Measurements from ENCODE around the gene NUAK1.
"Not testable (repeated sequence)": the region's sequence is repeated elsewhere in the genome, so short reads cannot be mapped to it uniquely, and the experiment has no call there.

The NUAK1 gene

DNA sequence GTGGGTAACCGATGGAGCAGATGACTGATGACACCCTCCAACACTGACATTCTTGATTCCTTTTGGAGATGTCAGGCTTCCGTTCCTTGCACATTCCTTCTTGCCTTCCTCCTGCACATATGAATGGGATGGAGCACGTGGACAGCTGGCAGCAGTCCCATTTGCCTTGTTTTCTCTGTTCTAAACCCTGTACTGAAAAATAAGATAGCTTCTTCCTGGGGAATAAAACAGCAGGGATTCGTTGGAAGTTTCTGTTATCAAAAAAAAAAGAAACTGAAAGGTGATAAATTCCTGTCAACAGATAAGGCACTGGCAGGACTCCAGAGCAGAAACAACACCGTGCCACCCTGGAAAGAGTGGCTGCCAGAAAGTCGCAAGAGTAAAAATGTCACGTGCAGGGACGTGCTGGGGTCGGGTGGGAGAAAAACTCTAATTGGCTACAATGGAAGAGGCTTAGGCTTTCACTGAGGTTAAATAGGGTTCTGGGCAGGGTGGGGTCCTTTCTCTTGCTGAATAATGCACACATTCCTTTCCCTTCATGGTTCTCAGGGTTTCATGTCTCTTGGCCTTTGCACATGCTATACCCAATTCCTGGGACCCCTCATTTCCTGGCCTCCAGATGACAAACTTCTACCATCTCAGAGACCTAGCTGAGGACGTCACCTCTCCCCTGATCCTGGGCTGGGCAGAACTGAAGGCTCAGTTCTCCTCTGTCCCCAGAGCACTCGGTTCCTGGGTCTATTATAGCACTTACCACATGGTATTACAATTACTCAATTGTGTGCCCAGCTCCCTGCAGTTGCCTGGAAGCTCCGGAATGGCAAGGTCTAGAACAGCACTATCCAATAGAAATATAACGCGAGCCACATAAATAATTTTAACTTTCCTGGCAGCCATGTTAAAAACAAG, 7.0 kb upstream of the NUAK1 start:
- no peak for DNase-seq

GRCh38 chr12:106144847-106145246, 6.1 kb upstream of the NUAK1 start:
- no peak for DNase-seq

- no peak for DNase-seq
Observed at GRCh38 chr12:106142591-106143261, 4.0 kb upstream of the NUAK1 start.

- DNase-seq = not testable (repeated sequence)
Observed at GRCh38 chr12:106141920-106142319, 3.2 kb upstream of the NUAK1 start.

- no peak for DNase-seq
Observed at GRCh38 chr12:106141452-106141851, 2.7 kb upstream of the NUAK1 start.

DNA sequence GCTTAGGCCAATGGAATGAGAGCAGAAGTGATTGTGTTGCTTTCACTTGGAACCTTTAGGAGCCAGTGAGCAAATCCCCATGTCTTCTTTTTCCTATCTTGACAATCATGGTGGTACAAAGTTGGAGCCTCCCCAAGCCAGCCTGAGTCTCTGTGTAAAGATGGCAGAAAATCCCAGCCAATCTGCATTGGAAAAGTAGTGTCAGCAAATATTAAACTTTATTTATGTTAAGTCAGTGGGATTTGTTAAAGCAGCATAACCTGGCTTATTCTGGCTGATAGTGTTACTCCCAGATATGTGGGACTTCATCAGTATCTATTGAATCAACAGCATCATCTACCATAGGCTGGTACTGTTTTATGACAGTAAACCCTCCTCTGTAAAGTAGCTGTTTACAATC, 2.2 kb upstream of the NUAK1 start:
- no peak for DNase-seq

DNA sequence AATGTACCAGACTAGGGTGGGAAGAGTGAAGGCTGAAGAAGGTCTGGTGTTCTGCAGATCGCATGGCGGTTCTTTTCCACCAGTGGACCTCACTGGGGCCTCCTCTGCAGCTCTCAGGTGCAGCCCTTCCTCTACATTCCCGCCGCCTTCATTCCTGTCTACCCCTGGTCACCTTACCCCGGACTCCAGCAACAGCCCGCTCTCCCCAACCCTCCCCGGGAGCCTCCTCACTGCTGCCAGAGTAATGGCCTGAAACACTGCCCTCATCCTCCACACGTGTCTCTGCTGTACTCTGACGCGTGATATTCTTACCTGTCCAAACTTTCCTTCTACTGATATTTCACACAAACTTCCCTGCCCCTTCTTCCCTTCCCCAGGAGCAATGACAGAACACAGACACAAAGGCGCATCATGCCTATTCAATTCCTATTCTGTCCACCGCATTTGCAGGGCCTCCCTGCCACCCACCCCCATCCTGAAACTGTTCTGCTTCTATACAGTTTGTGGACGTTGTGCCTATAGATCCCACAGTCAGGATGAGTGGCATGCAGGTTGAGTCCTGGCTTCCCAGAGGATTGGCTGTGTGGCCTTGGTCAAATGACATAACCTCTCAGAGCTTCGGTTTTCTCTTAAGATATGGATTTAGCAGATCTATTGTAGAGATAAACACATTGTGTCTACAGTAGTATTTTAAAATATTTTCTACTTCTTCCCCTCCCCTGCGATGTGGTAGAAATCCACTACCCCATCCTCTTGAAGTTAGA, 1.7 kb upstream of the NUAK1 start:
- no peak for DNase-seq

DNA sequence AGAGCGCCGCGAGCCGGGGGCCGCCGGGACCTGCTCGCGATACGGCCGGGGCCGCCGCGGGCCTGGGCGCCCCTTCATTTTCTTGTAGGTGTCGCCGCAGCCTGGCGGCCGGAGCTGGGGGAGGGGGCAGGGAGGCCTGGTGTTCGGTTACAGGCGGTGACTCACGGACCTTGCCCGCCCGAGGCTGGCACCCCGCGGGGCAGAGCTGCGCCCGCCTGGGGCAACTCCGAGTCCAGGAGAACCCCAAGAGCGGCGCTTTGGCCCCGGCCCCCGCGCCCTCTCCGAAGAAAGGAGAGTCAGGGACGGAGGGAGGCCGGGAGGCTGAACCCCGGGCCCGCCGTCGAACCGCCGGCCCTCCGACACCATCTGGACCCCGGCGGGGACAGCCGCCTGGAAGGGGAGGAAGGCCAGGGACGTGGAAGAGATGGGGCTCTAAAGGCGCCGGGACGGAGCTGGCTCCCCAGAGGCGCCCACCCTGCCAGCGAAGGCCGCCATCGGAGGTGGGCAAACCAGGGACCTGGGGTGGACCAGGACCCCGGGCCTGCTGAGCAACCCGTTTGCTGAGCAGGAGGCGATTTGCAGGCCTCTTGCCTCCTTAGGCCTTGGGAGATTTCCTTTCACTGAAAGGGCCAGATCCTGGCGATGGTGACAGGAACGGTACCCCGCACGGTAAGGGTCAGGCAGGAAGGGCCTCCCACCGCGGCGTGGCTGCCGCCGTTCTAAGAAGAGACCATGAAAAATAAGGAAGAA, 843 bp upstream of the NUAK1 start:
- DNase-seq = no peak

DNA sequence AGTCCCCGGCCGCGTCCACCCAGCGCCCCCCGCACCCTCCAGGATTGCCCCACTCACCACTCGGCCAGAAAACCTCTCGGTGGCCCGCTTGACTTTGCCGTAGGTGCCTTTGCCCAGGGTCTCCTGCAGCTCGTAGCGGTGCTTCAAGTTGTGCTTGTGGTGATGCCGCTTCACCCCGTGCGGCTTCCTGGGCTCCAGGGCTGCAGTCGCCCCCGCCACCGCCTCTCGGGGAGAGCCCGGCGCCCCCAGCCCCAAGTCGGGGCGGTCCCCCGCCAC, 459 bp downstream of the NUAK1 start:
- DNase-seq = no peak

DNA sequence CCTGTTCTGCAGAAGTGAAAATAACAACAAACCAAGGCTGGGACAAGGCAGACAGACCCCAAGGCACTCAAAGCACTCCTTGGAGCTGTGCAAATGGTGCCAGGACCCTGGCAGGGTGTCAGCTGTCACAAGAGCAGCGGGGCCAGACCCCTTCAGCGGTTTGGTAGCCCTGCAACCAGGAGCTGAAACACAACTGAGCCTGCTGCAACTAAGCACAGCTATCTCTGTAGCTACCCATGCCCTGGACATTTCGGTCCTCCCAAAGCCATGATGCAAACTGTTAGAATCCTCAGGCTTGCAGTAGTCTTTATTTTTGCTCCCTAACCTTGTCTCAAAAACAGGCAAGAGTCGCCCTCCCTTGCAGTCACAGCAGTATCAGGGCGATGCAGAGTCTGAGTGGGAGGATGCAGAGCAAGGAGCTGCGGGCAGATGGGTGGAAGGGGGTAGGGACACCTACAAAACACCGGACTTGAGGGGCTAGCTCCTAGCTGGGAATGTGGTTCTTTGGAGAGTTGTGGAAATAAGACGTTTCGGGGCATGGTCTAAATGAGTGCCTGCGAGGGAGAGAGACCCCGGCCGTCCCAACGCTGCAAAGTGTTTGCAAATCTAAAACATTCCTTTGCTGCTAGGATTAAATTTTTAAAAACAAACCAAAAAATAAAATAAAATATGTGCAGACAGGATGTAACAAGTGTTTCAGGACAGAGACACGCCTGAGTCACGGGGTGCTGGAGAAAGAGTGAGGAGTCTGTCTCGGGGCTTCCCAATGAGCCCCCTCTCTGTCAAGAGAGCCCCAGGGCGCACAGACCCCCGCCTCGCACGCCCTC, 1.0 kb downstream of the NUAK1 start:
- no peak for DNase-seq

DNA sequence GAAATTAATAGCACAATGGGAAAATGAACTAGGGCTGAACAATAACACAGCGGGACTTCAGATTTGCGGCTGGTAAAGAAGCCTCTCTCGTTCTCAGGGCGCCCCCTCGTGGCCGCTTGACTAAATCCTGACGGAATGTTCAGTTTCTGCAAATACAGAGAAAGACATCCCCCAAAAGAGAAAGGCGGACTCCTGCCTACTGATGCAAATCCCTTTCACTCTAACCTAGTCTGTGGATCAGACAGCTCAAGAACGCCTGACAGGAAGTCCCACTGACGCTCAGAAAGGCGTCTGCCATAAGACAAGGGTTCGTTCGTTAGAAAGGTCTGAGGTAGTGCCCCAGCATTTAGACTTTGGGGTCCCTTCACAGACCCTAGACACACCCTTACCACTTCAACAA, 2.5 kb downstream of the NUAK1 start:
- peak; percentile 79 for DNase-seq

DNA sequence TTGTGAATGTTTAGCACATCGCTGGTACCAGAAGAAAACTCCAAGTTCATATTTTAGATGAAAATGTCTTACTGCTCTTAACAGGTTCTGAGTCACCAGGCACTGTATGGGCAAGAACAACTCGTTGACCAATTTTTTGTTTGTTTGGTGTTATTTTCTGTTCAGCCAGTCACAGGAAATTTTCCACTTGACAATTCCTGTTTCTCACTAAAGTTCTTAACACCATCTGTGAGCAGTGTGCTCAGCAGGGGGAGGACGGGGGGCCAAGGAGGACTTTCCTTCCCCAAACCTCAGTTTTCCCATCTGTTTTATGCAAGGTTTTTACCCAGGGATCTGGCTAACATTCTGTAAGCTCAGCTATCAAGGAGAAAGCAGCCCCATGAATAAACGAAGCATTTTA, 3.0 kb downstream of the NUAK1 start:
- DNase-seq = no peak

DNA sequence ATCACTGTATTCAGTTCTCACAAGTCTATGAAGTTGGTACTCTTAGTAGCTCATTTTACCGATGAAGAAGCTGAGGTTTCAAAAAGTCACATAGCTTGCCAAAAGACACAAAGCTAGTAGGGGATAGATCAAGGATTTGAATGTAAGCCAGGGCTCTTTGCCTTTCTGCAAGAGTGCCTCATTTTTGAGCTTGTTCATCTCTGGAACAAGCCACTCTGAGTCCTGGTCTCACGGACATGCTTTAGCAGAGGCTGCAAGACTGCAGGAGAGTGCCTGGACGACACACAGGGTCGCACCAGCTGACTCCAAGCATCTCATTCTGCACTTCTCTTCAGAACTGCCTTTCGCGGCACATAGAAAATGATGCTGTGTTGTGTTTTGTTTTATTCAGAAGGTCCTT, 3.7 kb downstream of the NUAK1 start:
- no peak for DNase-seq

DNA sequence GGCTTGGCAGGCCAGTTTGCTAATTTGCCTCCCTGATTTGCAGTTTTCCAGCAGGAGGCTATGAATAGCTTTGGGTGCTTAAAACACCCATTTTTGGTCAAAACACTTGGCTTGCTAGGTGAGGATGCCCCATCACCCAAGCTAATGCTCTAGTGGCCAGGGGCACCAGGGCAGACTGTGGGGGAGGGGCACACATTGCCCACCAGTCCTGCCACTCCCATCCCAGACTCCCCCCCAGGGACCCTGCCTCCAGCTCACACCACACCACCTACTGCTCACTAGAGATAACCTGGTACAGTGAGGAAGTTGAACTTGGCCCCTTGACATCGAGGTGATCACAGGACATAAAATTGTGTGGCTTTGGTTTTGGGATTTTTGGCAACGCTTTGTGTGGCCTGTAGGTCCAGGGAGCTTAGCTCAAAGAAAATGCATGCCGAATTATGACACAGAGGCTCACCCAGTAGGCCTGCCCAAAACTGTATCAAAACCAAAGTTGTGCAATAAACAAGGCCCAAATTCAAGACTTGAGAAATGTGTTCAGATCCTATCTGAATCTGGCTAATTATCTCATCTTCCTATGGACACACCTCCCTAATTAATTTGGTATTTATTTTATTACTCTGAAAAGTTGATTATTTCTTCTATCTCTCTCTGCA, 4.3 kb downstream of the NUAK1 start:
- no peak for DNase-seq

DNA sequence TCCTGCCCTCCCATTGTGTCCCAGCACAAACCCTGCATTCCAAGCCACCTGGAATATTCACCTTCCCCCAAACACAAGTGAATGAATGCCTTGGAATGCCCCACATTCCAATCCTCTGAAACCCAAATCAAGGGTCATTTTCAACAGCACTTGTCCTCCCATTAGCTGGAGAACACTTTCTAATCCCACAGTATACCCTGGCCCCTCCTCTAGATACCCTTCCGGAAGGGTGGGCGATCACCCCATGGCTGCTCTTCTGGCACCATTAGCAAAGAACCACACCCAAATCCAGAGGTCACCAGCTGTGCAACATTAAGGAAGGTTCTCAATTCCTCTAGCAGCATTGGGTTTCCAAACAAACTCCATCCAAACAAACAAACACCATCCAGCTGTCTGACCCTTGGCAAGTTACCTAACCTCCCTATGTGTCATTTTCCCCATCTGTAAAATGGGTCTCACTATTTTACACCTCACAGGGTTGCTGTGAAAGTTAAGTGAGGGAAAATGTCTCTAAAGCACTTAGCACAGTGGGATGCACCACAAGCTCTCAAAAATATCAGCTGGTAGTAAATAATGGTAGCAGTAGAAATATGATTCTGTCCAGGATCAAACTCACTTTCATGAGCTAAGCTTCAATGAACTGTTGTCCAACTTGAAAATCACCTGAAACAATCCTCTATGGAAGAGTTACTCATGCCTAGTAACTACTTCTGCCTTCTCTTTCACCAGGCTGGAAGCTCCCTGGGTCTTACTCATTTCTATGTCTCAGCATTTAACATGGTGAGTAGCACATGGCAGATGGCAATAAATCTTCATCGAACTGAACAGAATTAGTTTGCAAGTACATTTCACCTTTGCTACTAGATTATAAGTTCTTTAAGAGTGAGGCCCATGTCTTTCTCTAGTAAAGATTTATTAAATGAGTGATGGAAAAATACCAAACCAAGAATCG, 5.3 kb downstream of the NUAK1 start:
- no peak for DNase-seq

DNA sequence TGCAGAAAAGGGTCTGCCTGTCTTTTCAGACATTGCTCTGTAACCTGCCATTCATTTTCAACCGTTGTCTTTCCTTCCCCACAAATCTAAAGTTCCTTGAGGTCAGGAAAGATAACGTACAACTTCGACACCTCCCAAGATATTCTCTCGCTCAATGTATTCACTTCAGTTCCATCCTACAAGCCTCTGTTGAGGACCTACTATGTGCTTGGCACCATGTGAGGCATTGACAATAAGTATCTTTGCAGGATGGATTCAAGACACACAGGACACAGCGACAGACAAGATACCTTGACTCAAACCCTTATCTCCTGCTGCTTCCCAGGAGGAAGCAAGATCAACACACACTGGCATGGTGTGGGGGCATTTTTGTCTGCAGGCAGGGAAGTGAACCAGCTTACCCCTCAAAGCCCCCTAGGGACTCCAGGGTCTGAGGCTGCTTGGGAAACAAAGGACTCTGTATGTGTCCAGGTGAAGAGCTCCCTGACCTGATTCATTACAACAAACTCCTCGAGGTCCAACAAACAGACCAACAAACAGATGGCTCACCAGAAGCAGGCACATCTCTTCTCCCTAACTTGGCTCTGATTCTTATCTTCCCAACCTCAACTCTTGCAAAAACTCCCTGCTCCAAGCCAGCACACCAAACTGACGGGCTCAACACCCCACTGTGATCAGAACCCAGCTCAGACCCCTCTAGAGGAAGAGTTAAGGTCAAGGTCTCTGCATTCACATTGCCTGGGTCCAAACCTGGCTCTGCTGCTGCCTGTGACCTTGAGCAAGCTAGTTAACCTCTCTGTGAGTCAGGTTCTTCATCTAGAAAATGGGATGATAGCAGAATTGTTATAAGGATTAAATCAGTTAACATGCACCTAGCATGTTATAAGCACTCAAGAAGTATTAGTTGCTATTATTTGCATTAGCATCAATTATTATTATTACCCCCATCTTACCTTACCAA, 6.3 kb downstream of the NUAK1 start:
- no peak for DNase-seq

GRCh38 chr12:106131676-106132075, 7.1 kb downstream of the NUAK1 start:
- DNase-seq = no peak

GRCh38 chr12:106130474-106131113, 8.2 kb downstream of the NUAK1 start:
- DNase-seq = no peak
